ENCODE data around the gene PDIA6.

Gene PDIA6

DNA sequence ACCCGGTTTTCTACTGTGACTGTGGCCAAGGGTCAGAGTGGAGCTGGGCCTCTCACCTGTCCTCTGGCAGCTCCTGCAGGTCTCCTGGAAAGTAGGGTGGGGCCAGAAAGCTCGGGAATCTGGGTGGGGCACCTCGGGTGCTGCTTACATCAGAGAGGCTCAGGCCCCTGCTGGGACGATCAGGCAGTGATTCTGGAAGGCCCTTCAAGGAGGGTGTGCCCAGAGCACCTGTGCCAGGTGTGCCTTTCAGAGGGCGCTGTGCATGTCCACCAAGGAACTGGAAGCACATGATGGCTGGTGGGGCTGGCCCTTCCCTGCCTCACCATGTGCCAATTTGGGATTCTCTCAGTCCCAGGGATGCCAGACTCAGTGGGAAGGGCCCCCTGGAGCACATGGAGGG, 47.1 kb downstream of the PDIA6 start:
- no peak overlapping the region for H3K4me3 ChIP-seq (ENCODE audit: low read depth, low read length)
- in situ Hi-C loops (cut with HindIII; ENCODE audit: low sequenced_read_pairs), result no loop called here
- no peak for TF ChIP-seq CTCF (IDR thresholded peaks at IDR 0.05; ENCODE audit: low read depth, low read length, missing control alignments)
- no peak for DNase-seq (ENCODE audit: low read depth)

- TF ChIP-seq CTCF (IDR thresholded peaks at IDR 0.05; ENCODE audit: low read depth, low read length, missing control alignments), result no peak
- in situ Hi-C loops (cut with HindIII; ENCODE audit: low sequenced_read_pairs), result no loop called here
- DNase-seq (ENCODE audit: low read depth), result no peak
- no peak overlapping the region for H3K4me3 ChIP-seq (ENCODE audit: low read depth, low read length)
Observed at GRCh38 chr2:10764896-10765295, 47.7 kb downstream of the PDIA6 start.

- no peak overlapping the region for H3K4me3 ChIP-seq (ENCODE audit: low read depth, low read length)
- in situ Hi-C loops (cut with HindIII; ENCODE audit: low sequenced_read_pairs), result no loop called here
- DNase-seq (ENCODE audit: low read depth), result no peak
- no peak for TF ChIP-seq CTCF (IDR thresholded peaks at IDR 0.05; ENCODE audit: low read depth, low read length, missing control alignments)
Observed at GRCh38 chr2:10764096-10764785, 48.3 kb downstream of the PDIA6 start.

DNA sequence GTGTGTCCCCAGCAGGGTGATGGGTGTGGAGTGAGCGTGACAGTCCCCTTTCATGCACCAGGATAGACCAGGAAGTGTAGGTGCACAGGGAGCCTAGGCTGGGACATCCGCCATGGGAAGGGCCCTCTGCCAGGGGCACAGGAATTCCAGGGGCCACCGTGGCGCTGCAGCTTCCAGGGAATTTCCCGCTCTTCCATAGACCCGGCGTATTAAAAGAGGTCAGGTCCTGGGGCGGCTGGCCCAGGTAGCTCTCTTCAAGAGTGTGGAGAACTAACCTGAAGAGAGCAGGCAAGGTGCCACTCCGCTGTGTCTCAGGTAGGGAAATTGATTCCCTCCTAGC, 49.2 kb downstream of the PDIA6 start:
- DNase-seq (ENCODE audit: low read depth), result no peak
- no peak overlapping the region for H3K4me3 ChIP-seq (ENCODE audit: low read depth, low read length)
- in situ Hi-C loops (cut with HindIII; ENCODE audit: low sequenced_read_pairs), result no loop called here
- no peak for TF ChIP-seq CTCF (IDR thresholded peaks at IDR 0.05; ENCODE audit: low read depth, low read length, missing control alignments)

DNA sequence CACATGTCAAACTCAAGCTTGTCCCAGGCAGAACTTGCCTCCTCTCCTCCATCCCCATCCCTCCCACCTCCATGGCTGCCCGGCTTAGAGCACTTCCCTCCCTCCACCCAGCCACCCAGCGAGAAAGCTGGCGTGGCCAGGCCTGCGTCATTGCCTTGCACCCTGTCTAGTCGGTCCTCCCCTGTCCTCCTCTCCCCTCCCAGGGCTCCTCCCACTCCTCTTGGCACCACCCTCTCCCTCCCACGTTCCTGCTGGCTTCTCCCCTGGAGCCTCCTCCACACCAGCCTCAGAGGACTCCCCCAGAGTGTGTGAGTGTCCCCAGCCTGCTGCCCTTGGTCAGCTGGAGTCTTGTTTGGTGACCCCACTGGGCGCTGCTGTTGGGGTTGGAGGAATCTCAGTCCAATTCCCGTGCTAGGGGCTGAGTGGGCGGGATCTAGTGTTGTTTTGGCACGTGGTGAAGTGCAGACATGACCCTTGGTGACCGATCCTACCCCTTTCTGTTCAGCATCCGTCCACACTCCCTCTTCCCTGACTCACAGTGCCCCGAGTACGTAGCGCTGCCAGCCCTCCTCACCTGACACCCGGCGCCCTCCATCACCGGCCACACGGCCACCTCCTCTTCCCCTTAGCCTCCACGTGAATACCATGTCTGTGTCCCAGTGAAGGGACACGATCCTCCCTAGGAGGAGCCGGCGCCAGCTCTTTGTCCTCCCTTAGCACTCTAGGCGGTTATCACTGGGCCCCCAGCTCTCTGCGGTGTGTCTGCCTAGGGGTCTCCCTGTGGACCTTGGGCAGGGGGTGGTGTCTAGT, 49.7 kb downstream of the PDIA6 start:
- in situ Hi-C loops (cut with HindIII; ENCODE audit: low sequenced_read_pairs), result no loop called here
- no peak overlapping the region for H3K4me3 ChIP-seq (ENCODE audit: low read depth, low read length)
- DNase-seq (ENCODE audit: low read depth), result no peak
- no peak for TF ChIP-seq CTCF (IDR thresholded peaks at IDR 0.05; ENCODE audit: low read depth, low read length, missing control alignments)

- in situ Hi-C loops (cut with HindIII; ENCODE audit: low sequenced_read_pairs), result no loop called here
- TF ChIP-seq CTCF (IDR thresholded peaks at IDR 0.05; ENCODE audit: low read depth, low read length, missing control alignments), result no peak
- DNase-seq (ENCODE audit: low read depth), result no peak
- no peak overlapping the region for H3K4me3 ChIP-seq (ENCODE audit: low read depth, low read length)
Observed at GRCh38 chr2:10761591-10761990, 51.0 kb downstream of the PDIA6 start.
